ENCODE results near the gene KCNA5. TPM values are rescaled to one million over a fixed set of nuclear protein-coding genes. Genes with fewer than 3 reads are reported as not detected.

The KCNA5 gene
- total RNA-seq = 10 to 100 TPM; 70.3 to 94.8 TPM
- long read RNA-seq, transcript KCNA5-201 (1 exons, 2,800 nt) = major isoform, 173 of 173 reads
- long read RNA-seq, partial matches to known transcripts = 0 of 173 reads
- long read RNA-seq, other reads (novel, unspliced or antisense) = 0 of 173 reads

DNA sequence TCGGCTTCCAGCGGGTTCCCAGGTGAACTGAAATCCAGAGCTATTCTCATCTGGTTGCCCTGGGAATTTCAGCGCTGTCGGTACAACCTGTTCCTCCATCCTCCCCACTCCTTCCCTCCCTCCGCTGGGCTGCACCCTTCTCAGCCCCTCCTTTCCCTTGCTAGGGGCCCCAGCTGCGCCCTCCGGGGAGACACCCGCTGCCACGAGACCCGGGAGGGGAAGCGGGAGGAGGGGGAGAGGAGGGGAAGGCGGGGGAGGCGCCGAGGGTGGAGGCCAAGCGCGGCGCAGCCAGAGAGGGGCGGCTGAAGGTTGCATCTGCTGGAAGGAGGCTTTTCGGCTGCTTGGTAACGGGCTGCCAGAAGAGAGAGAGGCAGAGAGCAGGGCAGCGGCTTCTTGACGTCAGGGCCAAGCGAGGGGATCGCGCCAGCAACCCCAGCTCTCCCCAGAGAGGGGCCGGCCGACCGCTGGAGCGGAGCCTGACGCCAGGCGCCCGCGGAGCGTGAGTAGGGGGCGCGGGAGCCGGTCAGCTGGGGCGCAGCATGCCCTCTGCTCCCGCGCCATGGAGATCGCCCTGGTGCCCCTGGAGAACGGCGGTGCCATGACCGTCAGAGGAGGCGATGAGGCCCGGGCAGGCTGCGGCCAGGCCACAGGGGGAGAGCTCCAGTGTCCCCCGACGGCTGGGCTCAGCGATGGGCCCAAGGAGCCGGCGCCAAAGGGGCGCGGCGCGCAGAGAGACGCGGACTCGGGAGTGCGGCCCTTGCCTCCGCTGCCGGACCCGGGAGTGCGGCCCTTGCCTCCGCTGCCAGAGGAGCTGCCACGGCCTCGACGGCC, at the start of gene KCNA5:
Gene KCNA5 (plus strand): TSS at position 291 of the 831 bp plus-strand sequence. CDS start 269 bp downstream, at position 560.
- DNase-seq (peak; percentile 60), ATAC-seq (peak; percentile 65 to 77)
- intact Hi-C loops (cut with DNase I) = loop anchor here in 1 of 2 donors (5.0 kb wide), 1 partner anchor 38 kb away; no protein-coding TSS in a partner anchor

DNA sequence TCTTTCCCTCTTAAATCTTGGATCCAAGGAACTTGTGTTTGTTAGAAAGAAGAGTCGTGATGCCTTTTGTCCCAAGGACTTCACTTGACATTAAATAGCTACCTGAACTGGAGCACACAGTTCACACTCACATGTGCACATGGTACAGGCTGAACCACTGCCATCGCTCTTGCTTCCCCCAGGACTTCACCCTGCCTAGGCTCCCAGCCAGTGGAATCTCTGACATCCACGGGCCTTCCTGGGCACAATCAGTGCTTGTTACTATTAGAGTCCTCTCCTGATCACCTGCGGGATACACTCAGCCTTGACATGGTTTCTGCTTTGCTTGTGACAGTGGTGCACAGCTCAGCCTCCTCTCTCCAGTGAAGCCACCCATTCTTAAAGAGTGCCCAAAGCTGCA, 49.1 kb upstream of the KCNA5 start:
- intact Hi-C loops (cut with DNase I) = no loop called here
- DNase-seq (no peak), ATAC-seq (no peak)

DNA sequence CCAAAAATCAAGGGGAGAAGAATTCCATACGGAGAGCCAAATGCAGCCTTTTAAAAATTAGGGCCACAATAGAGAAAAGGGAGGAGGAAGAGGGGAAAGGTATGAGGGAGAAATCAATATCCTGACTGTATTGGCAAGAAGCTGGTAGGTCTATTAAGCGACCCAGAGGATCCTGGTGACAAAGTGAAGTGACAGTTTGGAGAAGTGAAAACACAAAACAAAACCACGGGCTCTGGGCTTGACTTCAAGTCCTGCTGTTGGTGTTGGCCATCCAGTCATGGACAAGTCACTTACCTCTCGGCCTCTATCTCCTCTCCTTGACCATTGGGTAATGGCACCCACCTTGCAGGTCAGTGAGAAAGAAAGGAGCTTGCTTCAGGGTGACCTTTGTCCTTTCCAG, 47.0 kb upstream of the KCNA5 start:
- no peak for ATAC-seq

DNA sequence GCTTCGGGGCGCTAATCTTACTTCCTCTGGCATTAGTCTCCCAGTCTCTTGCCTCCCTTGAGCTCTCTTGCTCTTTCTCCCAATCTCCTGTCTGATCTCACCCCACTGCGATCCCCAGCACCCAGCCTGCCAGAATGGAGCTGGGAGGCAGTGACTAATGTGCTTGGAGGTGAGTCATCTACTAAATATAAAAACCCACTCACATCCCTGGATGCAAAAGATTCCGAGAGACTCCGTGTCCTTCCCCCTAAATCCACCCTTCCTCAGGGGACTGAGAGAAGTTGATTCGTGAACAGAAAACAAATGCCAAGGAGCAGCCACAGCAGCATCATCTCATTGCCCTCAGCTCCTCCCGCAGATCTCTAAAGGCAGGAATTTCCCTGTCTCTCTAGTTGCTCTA, 45.7 kb upstream of the KCNA5 start:
- intact Hi-C loops (cut with DNase I) = no loop called here
- DNase-seq (peak; percentile 46), ATAC-seq (peak; percentile 68 to 93)

More for the DNA sequence above, 47.0 kb upstream of the KCNA5 start:
- intact Hi-C loops (cut with DNase I) = no loop called here
- no peak for DNase-seq

DNA sequence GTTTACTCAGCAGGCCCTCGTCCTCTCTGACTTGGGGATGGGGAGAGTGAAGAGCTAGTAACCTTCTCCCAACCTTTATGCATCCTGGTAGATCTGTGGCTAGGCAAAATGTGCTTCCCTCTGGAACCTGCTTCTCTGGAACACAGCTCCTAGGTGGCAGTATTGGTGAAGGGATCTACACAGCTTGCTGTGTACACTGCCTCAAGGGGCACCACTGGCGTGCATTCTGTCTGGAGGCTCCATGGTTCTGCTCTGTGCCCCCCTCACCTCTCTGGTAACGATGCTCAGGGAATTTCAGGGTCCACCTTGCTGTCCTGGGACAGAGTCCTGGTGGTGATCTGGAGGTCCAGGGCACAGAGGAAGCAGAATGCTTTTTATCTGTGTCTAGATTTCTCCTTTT, 43.5 kb upstream of the KCNA5 start:
- DNase-seq (no peak), ATAC-seq (no peak)
- intact Hi-C loops (cut with DNase I) = loop anchor here in 1 of 2 donors (5.0 kb wide), 1 partner anchor 143 kb away; no protein-coding TSS in a partner anchor

DNA sequence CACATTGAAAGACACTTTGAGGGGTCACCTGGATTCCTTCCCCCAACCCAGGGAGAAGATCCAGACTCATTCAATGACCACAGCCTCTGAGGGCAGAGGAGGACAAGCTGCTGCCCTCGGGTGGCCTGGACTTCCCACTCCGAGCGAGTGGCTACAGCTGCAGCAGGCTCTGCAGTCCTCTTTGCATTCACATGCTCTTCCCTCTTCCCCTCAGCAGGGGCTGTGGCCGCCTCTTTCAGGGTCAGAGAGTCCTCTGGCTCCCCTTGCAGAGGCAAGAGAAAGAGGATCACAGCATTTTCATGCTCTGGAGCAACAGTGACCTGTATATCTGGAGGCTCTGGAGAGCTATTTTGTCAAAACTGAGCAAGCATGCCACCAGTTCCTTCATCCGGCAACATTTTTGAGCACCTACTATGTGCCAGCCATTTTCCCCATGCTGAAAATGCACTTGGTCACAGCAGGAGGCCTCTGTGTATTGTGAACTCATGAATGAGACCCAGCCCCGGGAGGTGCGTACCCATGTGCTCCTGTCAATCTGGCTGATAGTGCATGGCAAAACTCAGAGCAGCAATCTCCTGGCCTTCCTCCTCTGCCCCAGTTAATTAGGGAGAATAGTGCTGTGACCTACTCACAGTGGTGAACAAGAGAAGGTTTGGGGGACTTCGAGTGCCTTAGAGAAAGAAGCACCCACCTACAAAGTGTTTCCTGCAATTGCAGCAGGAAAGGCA, 42.9 kb upstream of the KCNA5 start:
- no peak for DNase-seq
- no peak for ATAC-seq
- intact Hi-C loops (cut with DNase I) = loop anchor here in 1 of 2 donors (5.0 kb wide), 1 partner anchor 144 kb away; no protein-coding TSS in a partner anchor

DNA sequence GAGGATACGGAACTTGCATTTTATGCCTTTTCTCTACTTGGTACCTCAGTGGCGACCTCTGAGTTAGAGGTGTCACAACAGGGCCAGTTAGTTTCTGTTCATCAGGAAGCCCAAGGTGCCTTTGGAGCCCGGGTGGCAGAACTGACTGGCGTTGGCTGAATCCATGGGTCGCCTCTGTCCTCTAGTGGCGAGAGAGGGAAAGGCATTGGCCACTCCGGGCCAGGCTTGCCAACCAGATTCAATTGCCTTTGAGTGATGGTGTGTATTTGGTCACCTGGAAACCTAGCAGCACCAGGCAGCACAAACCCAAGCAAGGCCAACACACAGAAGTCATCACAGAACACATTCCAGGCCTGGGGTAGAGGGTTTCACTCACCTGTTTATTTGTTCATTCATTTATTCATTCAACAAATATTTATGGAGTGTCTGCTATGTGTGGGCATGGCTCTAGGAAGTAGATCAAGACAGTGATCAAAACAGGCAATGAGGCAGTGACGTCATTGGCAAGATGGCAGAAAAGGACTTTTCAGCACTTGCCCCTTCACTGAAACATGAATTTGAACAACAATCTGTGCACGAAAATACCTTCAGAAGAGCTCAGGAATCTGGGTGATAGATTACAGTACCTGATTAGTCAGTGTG, 40.5 kb upstream of the KCNA5 start:
- ATAC-seq = peak; percentile 90 to 96
- intact Hi-C loops (cut with DNase I) = loop anchor here in 1 of 2 donors (5.0 kb wide), 1 partner anchor 146 kb away; no protein-coding TSS in a partner anchor
- DNase-seq = peak; percentile 74

DNA sequence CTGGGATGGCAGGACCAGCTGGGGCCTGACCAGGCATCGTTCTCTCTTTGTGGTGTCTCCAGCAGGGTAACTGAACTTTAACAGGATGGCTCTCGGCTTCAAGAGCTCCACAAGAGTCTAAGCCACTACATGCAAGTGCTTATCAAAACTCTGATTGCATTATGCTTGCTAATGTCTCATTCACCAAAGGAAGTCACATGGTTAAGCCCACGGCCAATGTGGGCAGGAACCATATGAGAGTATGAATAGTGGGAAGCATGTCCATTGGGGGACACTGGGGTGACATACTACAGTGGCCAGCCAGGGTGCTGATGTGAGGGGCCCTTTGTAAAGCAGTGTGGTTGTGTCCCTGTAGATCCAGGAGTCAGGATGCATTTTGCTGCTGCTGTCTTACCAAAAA, 35.0 kb upstream of the KCNA5 start:
- ATAC-seq (no peak), DNase-seq (no peak)
- intact Hi-C loops (cut with DNase I) = no loop called here

DNA sequence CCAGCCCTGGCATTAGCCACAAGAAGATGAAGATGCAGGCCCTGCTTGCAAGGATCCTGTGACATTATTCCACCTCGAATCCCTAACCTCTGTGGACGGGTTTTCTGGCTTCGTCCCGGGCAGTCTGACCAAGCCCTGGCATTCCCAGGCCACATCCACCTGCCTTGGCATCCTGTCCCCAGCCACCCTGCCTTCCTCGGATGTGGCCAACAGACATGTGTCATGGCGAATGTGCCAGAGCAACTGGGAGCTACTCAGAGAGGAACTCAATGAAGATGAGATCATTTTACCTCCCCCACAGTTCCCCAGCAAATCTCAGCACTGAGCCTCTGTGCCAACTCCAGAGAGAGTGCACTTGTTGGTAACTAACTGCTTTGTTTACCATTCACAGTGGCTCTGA, 33.5 kb upstream of the KCNA5 start:
- intact Hi-C loops (cut with DNase I) = no loop called here
- peak in 1 of 2 donors; percentile 54 for ATAC-seq
- no peak for DNase-seq

DNA sequence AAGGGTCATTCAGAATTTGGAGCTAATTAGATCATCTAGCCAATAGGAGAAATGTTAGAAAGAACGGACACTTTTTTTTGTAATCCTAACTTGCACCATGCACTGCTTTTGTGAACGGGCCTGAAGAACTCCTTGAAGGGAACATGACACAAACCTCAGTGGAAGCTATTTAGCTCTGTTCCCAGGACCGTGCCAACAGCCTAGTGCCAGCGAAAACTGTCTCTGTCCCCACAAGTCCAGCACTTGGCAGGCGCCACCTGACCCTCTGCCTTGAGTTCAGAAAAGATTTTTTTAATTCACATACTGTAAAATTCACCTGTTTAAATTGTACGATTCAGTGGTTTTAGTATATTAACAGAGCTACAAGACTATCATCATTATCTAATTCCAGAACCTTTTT, 31.3 kb upstream of the KCNA5 start:
- DNase-seq = no peak
- peak; percentile 73 to 75 for ATAC-seq

DNA sequence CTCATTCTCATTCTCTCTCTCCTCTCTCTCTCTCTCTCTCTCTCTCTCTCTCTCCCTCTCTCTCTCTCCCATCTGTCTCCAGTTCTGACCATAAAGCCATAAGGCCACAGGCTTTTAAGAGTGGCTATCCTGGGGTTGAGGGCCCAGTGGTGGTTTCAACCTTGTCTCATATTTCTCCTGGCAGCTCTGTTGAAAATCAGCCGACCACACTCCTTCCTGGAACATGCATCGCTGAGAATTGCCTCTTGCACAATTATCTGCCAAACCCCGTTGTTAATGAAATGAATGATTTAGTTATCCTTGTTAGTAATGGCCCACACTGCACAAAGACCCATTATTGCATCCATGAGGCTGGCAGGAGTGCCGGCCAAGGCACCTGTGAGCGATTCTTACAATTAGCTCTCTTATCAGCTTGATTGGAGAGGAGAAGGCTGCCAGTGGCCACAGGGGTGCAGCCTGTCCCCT, 30.4 kb upstream of the KCNA5 start:
- DNase-seq (no peak), ATAC-seq (peak in 1 of 2 donors; percentile 39)
- intact Hi-C loops (cut with DNase I) = no loop called here

More for the DNA sequence above, 31.3 kb upstream of the KCNA5 start:
- intact Hi-C loops (cut with DNase I) = no loop called here

DNA sequence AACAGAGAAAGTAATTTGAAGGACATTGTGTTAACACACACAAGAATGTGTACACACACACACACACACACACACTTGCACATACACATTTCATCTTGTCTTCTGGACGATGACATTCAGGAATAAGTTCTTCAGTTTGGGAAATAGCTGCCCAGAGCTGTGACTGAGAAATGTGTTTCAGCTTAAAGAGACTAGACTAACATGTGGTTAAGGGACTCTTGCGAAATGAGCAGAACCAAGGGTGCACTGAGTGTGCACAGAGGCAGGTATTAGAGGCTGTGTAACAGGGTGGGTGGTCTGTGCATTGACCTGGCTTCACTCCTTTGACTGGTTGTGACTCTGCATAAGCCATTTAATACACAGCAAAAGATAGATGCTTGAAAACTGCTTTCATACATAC, 29.4 kb upstream of the KCNA5 start:
- intact Hi-C loops (cut with DNase I) = no loop called here
- DNase-seq = no peak
- no peak for ATAC-seq

DNA sequence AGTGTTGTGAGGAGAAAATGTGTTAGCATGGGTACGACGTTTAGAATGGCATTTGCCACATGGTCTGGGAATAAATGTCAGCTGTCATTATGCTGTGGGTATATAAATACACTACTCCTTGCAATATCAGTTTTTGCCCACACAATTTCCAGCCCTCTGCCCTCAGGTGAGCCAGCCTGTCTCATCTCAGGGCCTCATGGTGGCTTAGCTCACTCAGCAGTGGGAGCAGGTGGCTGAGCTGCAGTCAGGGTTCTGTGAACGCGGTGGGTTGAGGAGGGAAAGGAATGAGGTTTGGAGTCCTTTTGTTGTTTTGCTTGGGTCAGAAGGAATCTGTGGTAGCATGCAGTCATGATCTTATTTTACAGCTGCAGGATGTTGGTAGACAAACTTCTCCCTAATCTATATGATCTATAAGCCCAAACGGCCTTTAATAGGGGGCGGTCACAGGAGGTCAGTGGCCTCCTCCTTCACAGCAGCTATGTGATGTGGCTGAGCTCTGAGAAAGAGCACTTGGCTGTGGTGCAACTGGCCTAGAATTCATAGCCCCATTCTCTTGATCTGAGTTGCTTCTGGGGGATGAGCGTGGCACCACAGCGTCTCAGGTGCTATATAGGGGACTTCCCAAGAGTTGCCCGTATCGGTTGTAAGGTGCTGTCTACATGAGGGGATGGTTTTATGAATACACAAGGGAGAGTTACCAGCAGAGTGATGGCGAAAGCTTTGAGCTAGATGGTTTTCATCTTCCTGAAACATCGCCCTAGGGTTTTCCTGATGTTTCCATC, 27.8 kb upstream of the KCNA5 start:
- intact Hi-C loops (cut with DNase I) = no loop called here
- no peak for DNase-seq
- no peak for ATAC-seq

DNA sequence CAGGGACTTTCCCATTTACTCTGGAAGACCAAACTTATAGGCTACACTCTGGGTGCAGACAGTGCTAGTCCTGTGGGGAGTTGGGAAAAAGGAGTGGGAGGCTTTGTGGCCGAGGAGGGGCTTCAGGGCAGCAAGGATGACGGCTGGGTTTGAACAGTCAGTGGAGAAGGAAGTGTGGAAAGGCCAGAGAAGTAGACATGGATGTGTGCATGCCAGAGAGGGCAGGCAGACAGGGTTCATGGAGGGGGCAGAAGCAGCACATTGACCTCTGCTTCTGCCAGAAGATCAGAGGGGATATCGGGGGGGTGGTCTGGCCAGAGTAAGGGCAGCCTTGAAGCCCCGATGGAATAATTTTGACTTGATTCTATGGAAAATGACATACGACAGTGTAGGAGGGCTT, 27.2 kb upstream of the KCNA5 start:
- DNase-seq = no peak
- ATAC-seq = no peak
- intact Hi-C loops (cut with DNase I) = no loop called here

DNA sequence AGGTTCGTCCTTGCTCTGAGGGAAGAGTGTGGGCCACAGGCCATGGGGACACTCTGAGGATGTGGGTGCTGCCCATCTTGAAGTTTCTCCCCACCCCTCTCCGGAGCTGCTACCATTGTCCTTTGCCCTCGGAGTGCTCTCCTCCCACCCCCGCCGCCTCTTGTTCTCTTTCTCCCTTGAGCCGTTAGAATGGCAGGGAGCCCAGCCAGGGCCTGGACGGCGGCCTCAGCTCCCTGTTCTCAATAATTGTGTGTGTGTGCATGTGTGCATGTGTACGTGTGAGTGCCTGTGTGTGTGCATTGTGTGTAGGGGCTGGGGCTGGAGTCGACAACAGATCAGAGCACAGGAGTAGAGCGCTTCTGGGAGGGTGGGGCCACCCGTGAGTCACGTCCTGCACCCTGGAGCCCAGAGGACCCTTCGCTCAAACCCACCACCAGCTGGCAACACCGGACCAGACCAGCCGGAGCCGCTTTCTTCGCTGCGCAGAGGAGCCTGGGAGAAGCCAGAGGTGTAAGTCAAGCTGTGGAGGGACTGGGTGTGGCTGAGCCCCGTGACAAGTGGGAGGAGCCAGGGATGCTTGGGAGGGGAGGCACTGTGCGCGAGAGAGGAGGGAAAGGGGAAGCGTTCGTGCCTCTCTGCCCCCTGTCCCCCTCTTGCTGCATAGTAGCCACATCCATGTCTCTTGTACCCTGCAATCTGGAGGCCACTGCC, 25.9 kb upstream of the KCNA5 start:
- peak in 1 of 2 donors; percentile 49 for ATAC-seq
- no peak for DNase-seq
- intact Hi-C loops (cut with DNase I) = no loop called here

DNA sequence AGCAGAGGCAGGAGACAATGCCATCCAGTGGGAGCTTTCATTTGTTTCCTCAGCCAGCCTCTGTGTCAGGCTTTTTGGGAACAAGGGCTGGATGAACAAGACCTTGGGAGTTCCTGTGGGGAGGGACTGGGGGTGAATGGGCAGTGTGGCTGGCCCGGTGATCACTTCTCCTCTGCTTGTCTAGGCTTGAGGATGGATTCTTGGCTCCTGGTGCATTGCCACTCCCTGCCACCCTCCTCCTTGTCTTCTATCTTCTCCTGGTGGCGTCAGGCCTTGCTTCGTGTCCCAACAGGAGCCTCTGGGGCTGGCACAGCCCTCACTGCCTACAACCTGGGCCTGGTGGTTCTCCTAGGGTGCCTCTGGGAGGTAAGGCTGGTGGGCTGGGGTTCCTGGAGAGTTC, 25.0 kb upstream of the KCNA5 start:
- intact Hi-C loops (cut with DNase I) = no loop called here
- ATAC-seq (no peak), DNase-seq (no peak)

DNA sequence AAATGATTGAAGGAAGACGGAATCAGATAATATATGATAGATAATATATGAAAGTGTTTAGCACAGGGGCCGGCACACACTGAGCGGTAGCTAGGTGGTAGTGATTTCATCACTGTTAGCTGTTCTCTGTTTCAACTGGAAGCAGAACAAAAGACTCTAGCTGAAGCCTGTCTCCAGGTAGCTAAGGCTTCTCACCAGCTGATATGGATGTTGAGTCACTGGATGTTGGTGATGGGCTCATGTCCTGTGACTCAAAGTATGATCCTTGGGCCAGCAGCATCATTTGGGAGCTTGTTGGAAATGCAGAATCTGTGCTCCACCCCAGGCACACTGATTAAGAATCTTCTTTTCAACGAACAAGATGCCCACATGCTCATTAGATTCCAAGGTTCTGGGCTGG, 21.7 kb upstream of the KCNA5 start:
- intact Hi-C loops (cut with DNase I) = loop anchor here (1.0 to 2.0 kb wide), 2 partner anchors 62 to 63 kb away; no protein-coding TSS in a partner anchor
- DNase-seq (no peak), ATAC-seq (no peak)

Measured in left cardiac atrium (tissue), 4 donors.